K562 (cell line): ENCODE data around the gene TP63. TPM values are rescaled to one million over a fixed set of nuclear protein-coding genes. Genes with fewer than 3 reads are reported as not detected.

Experiments
- ATAC-seq: fragments of 200-7000 bp; cut with Tn5 transposase; 3 replicates; pipeline ENCODE4 v1.9.1; 2020; ENCODE audit warnings: moderate library complexity
- BruUV-seq: library from RNA; stranded (reverse); fragments of 400-500 nt; replicated peaks from 2 replicates; lab custom pipeline; 2021; lab: Mats Ljungman, UMichigan
- CTCF ChIA-PET: fragments of 300-600 bp; formaldehyde crosslinking; extraction: SDS; loops from one replicate; lab custom pipeline; 2021; ENCODE audit warnings: low intra/inter-chr PET ratio; lab: Yijun Ruan, JAX
- POLR2A ChIA-PET: fragments of 300-600, 350-650 bp; sonication (Branson Sonifier 250); formaldehyde crosslinking; extraction: SDS; loops from one replicate; lab custom pipeline; 2021; ENCODE audit warnings: antibody characterized with exemption, inconsistent platforms; lab: Yijun Ruan, JAX
- DNase-seq, 4 experiments: peaks; one replicate each; pipeline versions ENCODE4 v3.0.0 to v3.0.0-alpha.2; 2011 to 2018; ENCODE audit warnings: low spot score in 3 of 4, mixed read lengths in 3 of 4; ENCODE audit errors: extremely low read depth in 1 of 4
- FAIRE-seq: peaks from 2 replicates; lab custom pipeline; 2011; peaks lifted over from hg19 to GRCh38; lab: Jason Lieb, UNC
- H2AFZ ChIP-seq: 2 replicates; pipeline ENCODE4 v1.6.0; 2011; ENCODE audit warnings: low read depth, low read length, control low read depth, inconsistent platforms
- H3K27ac ChIP-seq: fragments of 200-600 bp; 3 replicates; pipeline ENCODE4 v1.8.0; 2011; ENCODE audit warnings: low read depth, mild to moderate bottlenecking, control low read depth, inconsistent platforms, low read length, moderate library complexity, mixed read lengths; ENCODE audit errors: extremely low read depth
- H3K27me3 ChIP-seq, 2 experiments: fragments of 300-600 bp in 1 of 2; 2 replicates in 1 of 2; 3 replicates in 1 of 2; pipeline versions ENCODE4 v1.6.0 to v1.8.0; 2011; ENCODE audit warnings: inconsistent platforms in 2 of 2, low read length in 2 of 2, mild to moderate bottlenecking in 1 of 2, mixed read lengths in 1 of 2, moderate library complexity in 1 of 2; ENCODE audit not compliant: control insufficient read depth in 2 of 2, insufficient read depth in 2 of 2
- H3K36me3 ChIP-seq: fragments of 300-600 bp; 3 replicates; pipeline ENCODE4 v1.8.0; 2011; ENCODE audit warnings: mild to moderate bottlenecking, low read length, inconsistent platforms; ENCODE audit not compliant: control insufficient read depth, insufficient read depth
- H3K4me1 ChIP-seq, 2 experiments: fragments of 200-600 bp in 1 of 2; replicated peaks in 1 of 2; 2 replicates in 1 of 2; 3 replicates in 1 of 2; pipeline versions ENCODE4 v1.5.1 to v1.8.0; 2011; ENCODE audit warnings: inconsistent platforms in 2 of 2, low read length in 2 of 2, mild to moderate bottlenecking in 1 of 2, mixed read lengths in 1 of 2, moderate library complexity in 1 of 2; ENCODE audit not compliant: control insufficient read depth in 2 of 2, insufficient read depth in 2 of 2
- H3K4me2 ChIP-seq: 2 replicates; pipeline ENCODE4 v1.6.1; 2011; ENCODE audit warnings: low read length, control low read depth, inconsistent platforms, mixed read lengths; ENCODE audit not compliant: insufficient read depth
- H3K4me3 ChIP-seq: fragments of 200-600 bp; sonication (generic), shearing (Covaris generic); 2 replicates; pipeline ENCODE4 v1.5.1; 2016; ENCODE audit warnings: control low read depth, inconsistent platforms
- H3K79me2 ChIP-seq: fragments of 200-600 bp; 3 replicates; pipeline ENCODE4 v1.8.0; 2011; ENCODE audit warnings: low read length, inconsistent platforms; ENCODE audit not compliant: control insufficient read depth, insufficient read depth
- H3K9ac ChIP-seq, 2 experiments: 2 replicates each; pipeline versions ENCODE4 v1.6.0 to v1.6.1; 2011; ENCODE audit warnings: low read depth in 2 of 2, low read length in 2 of 2, control low read depth in 1 of 2, inconsistent platforms in 1 of 2, mild to moderate bottlenecking in 1 of 2, mixed read lengths in 1 of 2; ENCODE audit not compliant: insufficient read depth in 1 of 2
- H3K9me1 ChIP-seq: one replicate; pipeline ENCODE4 v1.6.0; 2011; ENCODE audit warnings: inconsistent platforms, mild to moderate bottlenecking, low read length, moderate library complexity; ENCODE audit not compliant: control insufficient read depth, insufficient read depth
- H3K9me3 ChIP-seq: replicated peaks from 2 replicates; pipeline ENCODE4 v1.5.1; 2011; ENCODE audit warnings: low read depth, low read length, inconsistent platforms; ENCODE audit not compliant: control insufficient read depth, insufficient read depth
- H4K20me1 ChIP-seq: replicated peaks from 2 replicates; pipeline ENCODE4 v1.6.1; 2011; ENCODE audit warnings: low read length, inconsistent platforms, mixed read lengths; ENCODE audit not compliant: control insufficient read depth, insufficient read depth
- CCAR2 ChIP-seq: fragments of 200-400 bp; formaldehyde crosslinking; IDR thresholded peaks from 2 replicates; pipeline ENCODE4 v1.6.1; 2017; ENCODE audit warnings: mild to moderate bottlenecking, low read depth, low read length
- ELF2 ChIP-seq: fragments of 250-450 bp; sonication (Bioruptor Pico); IDR thresholded peaks from 2 replicates; pipeline ENCODE4 v1.5.0; 2021; ENCODE audit warnings: mild to moderate bottlenecking
- ELK1 ChIP-seq: sonication (generic); formaldehyde crosslinking; IDR thresholded peaks from 2 replicates; pipeline ENCODE4 v1.8.1; 2022; ENCODE audit warnings: missing genetic modification reagents
- KAT8 ChIP-seq: fragments of 450-650 bp; IDR thresholded peaks from 2 replicates; pipeline ENCODE4 v1.6.1; 2016; ENCODE audit warnings: low read depth, mild to moderate bottlenecking
- KDM4B ChIP-seq, 2 experiments: fragments of 450-650 bp in 1 of 2; sonication (generic) in 1 of 2; IDR thresholded peaks; 2 replicates each; pipeline ENCODE4 v1.6.1; 2016 to 2017; ENCODE audit warnings: borderline replicate concordance in 2 of 2, antibody characterized with exemption in 1 of 2, low read depth in 1 of 2, mild to moderate bottlenecking in 1 of 2
- NCOA6 ChIP-seq: fragments of 450-650 bp; IDR thresholded peaks from 2 replicates; pipeline ENCODE4 v1.6.1; 2017; ENCODE audit warnings: mild to moderate bottlenecking
- NFATC3 ChIP-seq: fragments of 450-650 bp; IDR thresholded peaks from 2 replicates; pipeline ENCODE4 v1.6.1; 2017; ENCODE audit warnings: mild to moderate bottlenecking
- NR2C2 ChIP-seq, 2 experiments: fragments of 200-800 bp in 1 of 2; sonication (Bioruptor generic) in 1 of 2; sonication (generic) in 1 of 2; formaldehyde crosslinking in 1 of 2; IDR thresholded peaks; 2 replicates each; pipeline versions ENCODE4 v1.6.1 to v1.8.0; 2016 to 2022; ENCODE audit warnings: mild to moderate bottlenecking in 1 of 2, missing compliant biosample characterization in 1 of 2, missing genetic modification characterization in 1 of 2, missing genetic modification reagents in 1 of 2
- PURB ChIP-seq: sonication (generic); formaldehyde crosslinking; IDR thresholded peaks from 2 replicates; pipeline ENCODE4 v1.9.0; 2021; ENCODE audit warnings: low read depth, mild to moderate bottlenecking, missing genetic modification reagents
- YY1 ChIP-seq, 3 experiments: IDR thresholded peaks; 2 replicates each; pipeline ENCODE4 v1.6.1; 2011; ENCODE audit warnings: low read length in 2 of 3, mild to moderate bottlenecking in 2 of 3, moderate library complexity in 2 of 3, borderline replicate concordance in 1 of 3, control low read depth in 1 of 3, low read depth in 1 of 3; ENCODE audit not compliant: insufficient read depth in 3 of 3, insufficient replicate concordance in 2 of 3, control insufficient read depth in 1 of 3, insufficient read length in 1 of 3; ENCODE audit errors: extremely low read depth in 1 of 3
- ZNF384 ChIP-seq: IDR thresholded peaks from 2 replicates; pipeline ENCODE4 v1.6.1; 2012; ENCODE audit warnings: low read depth, low read length, improper control_type of control experiment
- ZNF707 ChIP-seq: fragments of 250-450 bp; sonication (Bioruptor Pico); conservative IDR thresholded peaks from 2 replicates; pipeline ENCODE4 v1.8.0; 2022; ENCODE audit warnings: inconsistent platforms, mild to moderate bottlenecking, moderate library complexity
- WGBS: fragments of 100-300 bp; shearing (Covaris generic); methylation state at CpG from one replicate; pipeline ENCODE4 v1.1.6; 2016; ENCODE audit warnings: low coverage, mixed read lengths; ENCODE audit not compliant: insufficient coverage; ENCODE audit errors: missing lambda C conversion rate; 5-methylcytosine and 5-hydroxymethylcytosine counted together
- in situ Hi-C: fragments of 300-500 bp; cut with MboI; formaldehyde crosslinking; loops from 4 replicates; pipeline ENCODE4 v1.15.0; 2018; ENCODE audit warnings: inconsistent platforms, mixed read lengths
- intact Hi-C: fragments of 100-400 bp; cut with micrococcal nuclease; formaldehyde crosslinking; loops from 2 replicates; pipeline ENCODE4 v1.14.2; 2022
- polyA plus RNA-seq, 8 experiments: library from polyadenylated mRNA; depleted of rRNA in 4 of 8; stranded (reverse) in 5 of 8; unstranded in 3 of 8; fragments of >200 nt; fragmentation: Nextera tagmentation in 2 of 8; fragmentation: Illumina TruSeq in 1 of 8; extraction: Ambion mirVana in 2 of 8; extraction: Trizol in 1 of 8; gene quantifications; 2 replicates each; pipeline versions ENCODE4 v1.2.1 to v1.2.3, GENCODE V29; 2011 to 2014; ENCODE audit warnings: inconsistent platforms in 1 of 8, missing spikeins in 1 of 8
- total RNA-seq, 7 experiments: library from RNA; depleted of rRNA in 6 of 7; stranded (reverse); fragments of >200 nt in 6 of 7; fragmentation: Illumina TruSeq in 2 of 7; extraction: Trizol in 2 of 7; gene quantifications; 2 replicates each; pipeline versions ENCODE4 v1.2.1 to v1.2.3, GENCODE V29; 2011 to 2021; ENCODE audit warnings: low replicate concordance in 1 of 7

TP63 gene
- total and polyA plus RNA-seq, 9 of the 15 experiments (the other 6 are each of a cell fraction or from before 2014, with no cell fraction given), result 0.32 to 1.4 (median 0.50) TPM

- CTCF ChIA-PET, result no interaction called here
- no peaks in the 10 kb centered on the region for H3K9me3 ChIP-seq
- TF ChIP-seq NCOA6, result no peak
- no peak for TF ChIP-seq KAT8
- no peak for TF ChIP-seq ELF2 (CRISPR knock-in tag)
- TF ChIP-seq NR2C2 (CRISPR knock-in tag; IDR thresholded peaks at IDR 0.05), result no peak
- TF ChIP-seq NR2C2 (tag; IDR thresholded peaks at IDR 0.05), result no peak
- TF ChIP-seq CCAR2, result no peak
- TF ChIP-seq NFATC3, result no peak
- no peak for TF ChIP-seq ELK1 (CRISPR knock-in tag)
- no peak for TF ChIP-seq YY1 (IDR thresholded peaks at IDR 0.05; ENCODE audit: borderline replicate concordance in 1 of 3, control insufficient read depth in 1 of 3, extremely low read depth in 1 of 3, insufficient read depth in 3 of 3, insufficient read length in 1 of 3, insufficient replicate concordance in 2 of 3, low read depth in 1 of 3, low read length in 2 of 3)
- TF ChIP-seq ZNF384, result no peak
- no peak for TF ChIP-seq ZNF707 (CRISPR knock-in tag)
- TF ChIP-seq KDM4B (IDR thresholded peaks at IDR 0.05; ENCODE audit: borderline replicate concordance in 2 of 2, low read depth in 1 of 2), result no peak
- TF ChIP-seq PURB (CRISPR knock-in tag), result no peak
- TF ChIP-seq, all 486 proteins: peak for 0
- ATAC-seq (no peak), DNase-seq (no peak), FAIRE-seq (no peak)
- H3K4me1 ChIP-seq, result no peaks in the 10 kb centered on the region
- no peaks in the 10 kb centered on the region for H3K36me3 ChIP-seq
- whole genome bisulfite sequencing, result 3% methylated on average over 7 of the region's 7 CpGs
- no peak overlapping the region for H3K9ac ChIP-seq
- no peak overlapping the region for H3K27ac ChIP-seq
- H3K27me3 ChIP-seq, result no peaks in the 10 kb centered on the region
- no peaks in the 10 kb centered on the region for H3K79me2 ChIP-seq
- H2AFZ ChIP-seq, result no peak overlapping the region
- POLR2A ChIA-PET, result no interaction called here
- intact Hi-C loops (no loop called here), in situ Hi-C loops (no loop called here)
- H3K4me3 ChIP-seq, result no peak overlapping the region
- H4K20me1 ChIP-seq, result no peaks in the 10 kb centered on the region
- no TSS peak for BruUV-seq
- no peaks in the 10 kb centered on the region for H3K9me1 ChIP-seq
- H3K4me2 ChIP-seq, result no peak overlapping the region
Observed at GRCh38 chr3:189790658-189791057, 159.5 kb downstream of the TP63 start.
